Hindlimb muscle (tissue), 1 donor: ENCODE data around the gene TBCEL. TPM values are rescaled to one million over a fixed set of nuclear protein-coding genes. Genes with fewer than 3 reads are reported as not detected.

Experiments
- DNase-seq: peaks from one replicate; pipeline ENCODE4 v3.0.0-alpha.2; 2013
- polyA plus RNA-seq: library from polyadenylated mRNA; unstranded; fragments of 120-200 nt; gene quantifications from one replicate; pipeline ENCODE4 v1.2.1, GENCODE V29; 2013; ENCODE audit not compliant: insufficient read length

TBCEL gene
- polyA plus RNA-seq, 1 donor = 13.5 TPM

DNA sequence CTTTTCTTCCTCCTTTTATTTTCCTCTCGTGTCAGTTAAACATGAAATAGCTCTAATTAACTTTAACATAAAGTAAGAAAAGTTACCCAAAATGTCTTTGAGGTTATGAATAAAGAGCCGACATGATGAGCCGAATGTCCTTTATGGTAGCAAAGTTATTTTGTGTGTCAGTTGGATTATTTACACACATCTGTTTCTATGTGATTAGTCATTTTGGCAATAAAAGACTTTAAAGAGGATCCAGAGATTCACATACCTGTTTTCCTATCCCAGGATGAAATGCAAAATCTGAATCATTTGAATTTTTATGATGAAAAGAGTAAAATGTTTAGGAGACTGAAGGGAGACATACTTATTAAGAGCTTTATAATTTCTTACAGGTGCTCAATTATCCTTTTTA, 43.1 kb downstream of the TBCEL start:
- no peak for DNase-seq

GRCh38 chr11:121067453-121067852, 43.6 kb downstream of the TBCEL start:
- no peak for DNase-seq

DNA sequence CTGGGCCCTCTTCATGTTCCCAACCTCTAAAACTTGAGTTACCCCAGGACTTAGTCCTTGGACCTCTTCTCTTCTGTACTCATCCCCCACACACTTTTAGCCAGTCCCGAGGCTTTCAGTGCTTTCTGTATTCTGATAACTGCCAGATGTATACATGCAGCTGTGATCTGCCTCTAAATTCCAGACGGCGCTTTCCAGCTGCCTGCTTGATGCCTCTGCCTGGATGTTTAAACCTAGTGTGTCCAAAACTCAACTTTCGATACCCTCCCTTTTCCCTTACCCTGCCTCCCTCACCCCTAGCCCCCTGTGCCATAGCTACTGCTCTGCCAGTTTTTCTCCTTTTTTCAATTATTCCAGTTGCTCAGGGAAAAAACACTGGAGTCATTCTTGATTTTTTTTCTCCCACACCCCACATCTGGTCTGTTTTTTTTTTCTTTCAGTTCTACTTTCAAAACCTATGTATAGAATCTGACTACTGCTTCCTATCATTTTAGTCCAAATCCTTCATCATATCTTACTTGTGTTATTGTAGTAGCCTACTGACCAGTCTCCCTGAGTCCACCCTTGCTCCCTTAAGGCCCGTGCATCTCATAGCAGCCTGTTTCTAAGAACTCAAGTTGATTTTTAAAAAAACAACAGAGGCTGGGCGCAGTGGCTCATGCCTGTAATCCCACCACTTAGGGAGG, 44.2 kb downstream of the TBCEL start:
- DNase-seq = peak; percentile 42

- DNase-seq = no peak
Observed at GRCh38 chr11:121068787-121069186, 44.9 kb downstream of the TBCEL start.

GRCh38 chr11:121070951-121071845, 47.3 kb downstream of the TBCEL start:
- no peak for DNase-seq

DNA sequence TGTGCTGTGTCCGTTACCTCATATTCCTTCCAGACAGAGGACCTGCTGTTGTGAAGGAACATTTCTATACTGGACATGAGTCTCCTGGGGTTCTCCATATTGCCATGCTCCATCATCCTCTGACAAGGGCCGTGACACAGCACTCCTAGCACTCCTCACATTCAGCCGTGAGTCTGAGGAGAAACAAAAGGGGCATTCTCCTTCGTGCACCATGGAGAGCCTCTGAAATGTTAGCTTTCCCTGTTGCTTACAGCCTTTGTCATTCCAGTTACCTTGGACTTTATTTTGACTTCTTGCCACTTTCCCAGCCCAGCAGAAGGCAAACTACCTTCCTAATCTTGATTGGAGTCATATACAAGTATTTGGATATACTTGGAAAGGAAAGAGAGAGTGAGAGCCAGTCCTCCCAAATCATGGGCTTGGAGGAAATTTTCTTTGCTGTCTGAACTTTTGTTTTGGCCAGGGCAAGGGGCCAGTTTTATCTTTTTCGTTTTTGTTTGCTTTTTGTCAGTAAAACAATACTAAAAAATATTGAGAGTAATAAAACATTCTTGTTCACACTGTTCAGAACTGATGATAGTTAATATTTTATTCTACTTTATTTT, 48.0 kb downstream of the TBCEL start:
- no peak for DNase-seq

DNA sequence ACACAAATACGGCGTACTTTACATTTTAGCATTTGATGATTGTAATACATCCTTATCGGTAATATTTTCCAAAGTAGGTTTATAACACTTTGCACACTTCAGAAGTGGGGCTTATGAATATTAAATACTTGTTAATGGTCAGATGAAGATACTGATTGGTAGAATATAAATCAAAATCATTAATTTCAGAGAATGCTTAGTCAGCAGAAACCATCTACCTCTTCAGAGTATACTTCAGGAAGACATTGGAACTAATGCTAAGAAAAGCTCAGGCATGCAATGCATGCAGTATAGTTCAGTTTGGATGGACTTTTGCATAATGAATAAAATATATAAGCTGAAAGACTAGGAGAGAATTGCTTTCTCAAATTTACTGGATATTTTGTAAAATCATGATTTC, 57.4 kb downstream of the TBCEL start:
- no peak for DNase-seq

DNA sequence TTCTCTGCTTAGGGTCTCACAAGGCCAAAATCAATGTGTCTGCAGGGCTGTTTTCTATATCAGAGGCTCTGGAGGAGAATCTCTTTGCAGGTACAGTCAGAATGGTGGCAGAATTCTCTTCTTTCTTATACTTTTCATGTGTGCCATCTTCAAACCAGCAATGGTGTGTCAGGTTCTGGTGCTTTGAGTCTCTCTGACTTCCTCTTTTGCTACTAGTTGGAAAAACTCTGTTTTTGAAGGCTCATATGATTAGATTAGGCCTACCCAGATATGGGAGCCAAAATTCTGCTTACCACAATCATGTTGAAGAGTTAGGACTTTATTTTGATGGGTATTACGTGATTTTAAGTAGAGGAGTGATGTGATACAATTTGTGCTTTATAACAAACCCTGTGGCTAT, 58.3 kb downstream of the TBCEL start:
- no peak for DNase-seq

DNA sequence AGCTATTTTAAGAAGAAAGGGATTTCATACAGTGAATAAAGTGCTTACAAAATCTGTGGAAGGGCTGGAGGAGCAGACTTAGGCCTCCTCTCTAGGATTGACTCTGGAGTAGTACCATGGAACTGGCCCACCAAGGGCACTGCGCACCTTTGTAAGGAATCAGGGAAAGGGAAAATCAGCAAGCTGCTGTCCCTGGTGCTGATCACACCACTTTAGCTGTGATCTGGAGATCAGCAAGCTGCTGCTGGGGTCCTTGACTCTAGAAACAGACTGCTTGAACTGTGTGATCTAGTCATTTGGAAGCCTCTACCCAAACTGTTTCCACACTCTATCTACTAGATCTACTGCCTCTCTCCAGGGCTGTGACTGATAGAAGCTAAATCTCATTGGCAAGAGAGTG, 58.8 kb downstream of the TBCEL start:
- DNase-seq = no peak

DNA sequence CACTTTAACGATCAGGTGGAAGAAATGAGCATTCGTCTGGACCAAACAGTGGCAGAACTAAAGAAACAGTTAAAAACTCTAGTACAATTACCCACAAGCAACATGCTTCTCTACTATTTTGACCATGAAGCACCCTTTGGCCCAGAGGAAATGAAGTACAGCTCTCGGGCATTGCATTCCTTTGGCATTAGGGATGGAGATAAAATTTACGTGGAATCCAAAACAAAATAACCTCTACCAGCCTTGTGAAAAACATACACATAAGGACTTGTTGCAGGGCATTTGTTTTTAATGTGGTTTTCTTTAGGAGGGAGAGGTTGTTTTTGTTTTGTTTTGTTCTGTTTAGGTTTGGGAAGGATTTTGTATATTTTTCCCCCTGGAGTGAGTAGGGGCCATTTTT, 63.0 kb downstream of the TBCEL start:
- DNase-seq = no peak

- no peak for DNase-seq
Observed at GRCh38 chr11:121089566-121089965, 65.7 kb downstream of the TBCEL start.

- no peak for DNase-seq
Observed at GRCh38 chr11:121090145-121090721, 66.3 kb downstream of the TBCEL start.

GRCh38 chr11:121091492-121092152, 67.7 kb downstream of the TBCEL start:
- DNase-seq = no peak

- no peak for DNase-seq
Observed at GRCh38 chr11:121095561-121095960, 71.7 kb downstream of the TBCEL start.

DNA sequence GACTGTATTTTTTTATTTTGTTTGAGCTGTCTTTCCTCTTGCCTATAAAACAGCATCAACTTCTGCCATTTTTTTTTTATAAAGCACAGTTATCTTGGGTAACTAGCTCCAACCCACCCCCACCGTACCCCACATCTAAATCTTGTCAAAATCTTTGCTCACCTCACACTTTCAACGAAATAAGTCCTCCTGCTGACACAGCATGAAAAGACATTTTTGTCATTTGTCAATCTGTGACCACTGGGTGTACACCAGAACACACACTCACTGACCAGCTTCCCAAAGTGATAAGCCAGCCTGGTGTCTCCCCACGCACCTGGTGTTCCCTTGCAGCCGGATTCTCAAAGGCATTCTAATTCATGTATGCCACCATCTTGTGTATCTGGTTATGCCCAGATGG, 75.5 kb downstream of the TBCEL start:
- DNase-seq = no peak

- DNase-seq = no peak
Observed at GRCh38 chr11:121099885-121100284, 76.0 kb downstream of the TBCEL start.

- no peak for DNase-seq
Observed at GRCh38 chr11:121100943-121101342, 77.0 kb downstream of the TBCEL start, which contains the start of gene TECTA. Gene TECTA, plus strand, starts transcription at chr11:121101243. Its CDS starts 1,423 bp downstream, at chr11:121102666.

- peak; percentile 72 for DNase-seq
Observed at GRCh38 chr11:121104312-121104762, 80.4 kb downstream of the TBCEL start.

DNA sequence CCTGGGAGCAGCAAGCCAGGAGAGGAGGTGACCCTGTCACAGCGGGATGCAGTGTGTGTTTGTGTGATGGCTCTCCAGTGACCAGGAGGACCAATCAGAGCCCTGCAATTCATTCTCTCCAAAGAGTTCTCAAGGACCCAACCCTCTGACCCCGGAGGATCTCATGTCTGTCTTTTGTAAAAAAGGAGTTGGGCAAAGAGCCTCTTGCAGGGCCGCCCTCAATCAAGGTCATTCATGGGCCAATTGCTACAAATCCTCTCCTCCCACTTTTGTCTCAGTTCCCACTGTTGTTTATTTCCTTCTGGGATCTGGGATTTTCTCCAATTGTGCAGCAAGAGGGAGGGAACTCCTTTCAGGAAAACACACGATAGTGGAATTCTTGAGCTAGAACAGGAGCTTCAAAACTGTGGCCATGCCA, 81.2 kb downstream of the TBCEL start:
- peak; percentile 87 for DNase-seq

GRCh38 chr11:121105481-121106195, 81.7 kb downstream of the TBCEL start:
- peak; percentile 58 for DNase-seq

- DNase-seq = no peak
Observed at GRCh38 chr11:121106812-121107211, 82.9 kb downstream of the TBCEL start.

DNA sequence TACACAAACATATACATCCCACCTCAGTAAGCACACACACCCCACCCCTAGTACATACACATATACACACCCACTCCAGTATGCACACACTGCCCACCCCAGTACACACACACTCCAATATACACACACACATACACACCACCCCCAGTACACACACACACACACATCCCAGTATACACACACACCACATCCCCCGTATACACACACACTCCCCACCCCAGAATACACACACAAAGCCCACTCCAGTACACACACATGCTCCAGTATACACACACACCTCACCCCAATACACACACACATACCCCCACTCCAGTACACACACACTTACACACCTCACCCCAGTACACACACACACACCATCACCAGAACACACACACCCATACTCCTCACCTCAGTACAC, 84.5 kb downstream of the TBCEL start:
- DNase-seq = no peak
